Naive thymus-derived CD8-positive, alpha-beta T cell (primary cell): ENCODE results near the gene CCDC97. TPM values are rescaled to one million over a fixed set of nuclear protein-coding genes. Genes with fewer than 3 reads are reported as not detected.
"Not testable (repeated sequence)": the region's sequence is repeated elsewhere in the genome, so short reads cannot be mapped to it uniquely, and the experiment has no call there.

ENCODE experiments used
- ATAC-seq, 2 donors: fragments of 150-1000 bp; cut with Tn5 transposase in 1 of 2; sonication (Bioruptor Pico), chemical (Tn5 transposase) in 1 of 2; 1 replicate in 1 of 2; 2 replicates in 1 of 2; pipeline ENCODE4 v1.10.0; 2021; ENCODE audit warnings: mild to moderate bottlenecking in 2 of 2, moderate library complexity in 2 of 2
- POLR2A ChIA-PET: fragments of 350-600 bp; sonication (Branson Sonifier 250); formaldehyde crosslinking; loops from one replicate; lab custom pipeline; 2021; ENCODE audit warnings: antibody characterized with exemption; lab: Charles Lee
- DNase-seq, 10 donors: peaks; one replicate each; pipeline versions ENCODE4 v3.0.0 to v3.0.0-alpha.2; 2020 to 2022
- H3K27ac Mint-ChIP-seq, 10 donors: one replicate each; pipeline ENCODE4 v1.8.0; 2020 to 2022; ENCODE audit warnings: mild to moderate bottlenecking in 10 of 10, mixed read lengths in 10 of 10, moderate library complexity in 4 of 10, inconsistent platforms in 1 of 10
- H3K27me3 Mint-ChIP-seq, 5 donors: one replicate each; pipeline ENCODE4 v1.8.0; 2021 to 2022; ENCODE audit warnings: mixed read lengths in 5 of 5
- H3K36me3 Mint-ChIP-seq, 3 donors: one replicate each; pipeline ENCODE4 v1.8.0; 2020 to 2022; ENCODE audit warnings: mixed read lengths in 3 of 3, mild to moderate bottlenecking in 2 of 3, inconsistent platforms in 1 of 3
- H3K4me1 Mint-ChIP-seq, 4 donors: one replicate each; pipeline ENCODE4 v1.8.0; 2021 to 2022; ENCODE audit warnings: mixed read lengths in 4 of 4
- H3K4me3 Mint-ChIP-seq, 10 donors: one replicate each; pipeline ENCODE4 v1.8.0; 2020 to 2022; ENCODE audit warnings: mild to moderate bottlenecking in 10 of 10, mixed read lengths in 10 of 10, moderate library complexity in 6 of 10, inconsistent platforms in 1 of 10
- H3K9me3 Mint-ChIP-seq, 9 donors: one replicate each; pipeline ENCODE4 v1.8.0; 2020 to 2022; ENCODE audit warnings: mixed read lengths in 9 of 9, mild to moderate bottlenecking in 3 of 9, inconsistent platforms in 1 of 9, moderate library complexity in 1 of 9
- polyA plus RNA-seq, 3 donors: library from polyadenylated mRNA; unstranded; fragments of 300-500 nt; fragmentation: Illumina TruSeq; gene quantifications; one replicate each; pipeline ENCODE4 v1.2.3, GENCODE V29; 2021
- total RNA-seq, 8 experiments: library from RNA in 2 of 8; stranded (reverse) in 2 of 8; gene quantifications; one replicate each; pipeline ENCODE4 v1.2.3 and lab custom pipeline; 2021 to 2026

CCDC97 gene
- total and polyA plus RNA-seq, 5 experiments from 2014 or later = 15.6 to 49.1 (median 25.0) TPM

DNA sequence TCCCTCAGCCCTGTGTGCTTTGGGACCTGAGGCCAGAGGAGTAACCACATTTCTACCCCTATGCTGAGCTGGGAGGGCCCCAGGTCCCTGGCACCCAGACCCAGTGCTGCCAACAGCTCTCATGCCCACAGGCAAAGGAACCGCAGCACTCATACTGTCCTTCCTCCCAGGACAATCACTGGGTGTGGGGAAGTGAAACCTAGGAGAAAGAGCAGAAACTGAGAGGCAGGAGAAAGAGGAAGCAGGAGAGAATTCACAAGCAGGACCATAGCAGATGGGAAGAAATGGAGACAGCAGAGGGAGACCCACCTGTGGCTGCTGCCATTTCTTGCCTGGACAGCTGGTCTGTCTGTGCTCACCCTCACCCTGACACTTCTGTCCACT is 18.9 kb downstream of the CCDC97 start:
- Mint-ChIP-seq H3K36me3 (peaks cover 0 to 59% (median 16%) of the 10 kb centered on the region in 3 donors), H3K27me3 (peaks cover 0 to 2% (median 0%) of the 10 kb centered on the region in 5 donors), H3K4me3 (peak overlapping the region; percentile 37 to 88 (median 81)), H3K27ac (peak overlapping the region; percentile 66 to 99 (median 96)), H3K9me3 (no peaks in the 10 kb centered on the region), H3K4me1 (peaks cover 47 to 82% (median 74%) of the 10 kb centered on the region in 4 donors)
- ATAC-seq (no peak), DNase-seq (no peak)
- POLR2A ChIA-PET = interaction anchor here (0.8 to 6.1 kb wide), 8 partner anchors 10 to 103 kb away, joined by 3 to 71 read pairs (median 6); partner anchors contain the start of genes HNRNPUL1 and TGFB1

DNA sequence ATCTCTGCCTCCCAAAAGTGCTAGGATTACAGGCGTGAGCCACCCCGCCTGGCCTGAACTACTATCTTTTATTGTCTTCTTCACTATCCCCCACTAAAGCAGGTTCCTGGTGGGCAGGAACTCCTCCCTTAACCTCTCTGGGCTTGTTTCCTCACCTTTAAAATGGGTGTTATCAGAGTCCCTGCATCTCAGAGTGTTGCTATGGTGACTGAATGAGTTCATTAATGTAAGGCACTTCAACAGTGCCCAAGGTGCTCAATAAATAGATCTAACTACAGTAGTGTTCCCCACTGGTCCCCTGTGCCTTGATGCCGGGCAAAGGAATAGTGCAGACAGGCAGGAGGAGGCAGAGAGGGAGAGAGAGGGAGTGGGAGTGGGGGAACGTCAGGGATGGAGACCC is 20.5 kb downstream of the CCDC97 start:
- ATAC-seq = no peak
- peaks cover 39 to 76% (median 68%) of the 10 kb centered on the region in 4 donors for H3K4me1 Mint-ChIP-seq
- H3K27ac Mint-ChIP-seq = peak overlapping the region in 8 of 10 donors; percentile 22 to 94 (median 83)
- POLR2A ChIA-PET = interaction anchor here (0.7 kb wide), 1 partner anchor 32 kb away, joined by 3 read pairs; no protein-coding TSS in a partner anchor
- DNase-seq = no peak
- H3K9me3 Mint-ChIP-seq = no peaks in the 10 kb centered on the region
- H3K4me3 Mint-ChIP-seq = peak overlapping the region in 9 of 10 donors; percentile 15 to 79 (median 51)
- H3K36me3 Mint-ChIP-seq = peaks cover 0 to 68% (median 16%) of the 10 kb centered on the region in 3 donors
- H3K27me3 Mint-ChIP-seq = peaks cover 0 to 2% (median 0%) of the 10 kb centered on the region in 5 donors

DNA sequence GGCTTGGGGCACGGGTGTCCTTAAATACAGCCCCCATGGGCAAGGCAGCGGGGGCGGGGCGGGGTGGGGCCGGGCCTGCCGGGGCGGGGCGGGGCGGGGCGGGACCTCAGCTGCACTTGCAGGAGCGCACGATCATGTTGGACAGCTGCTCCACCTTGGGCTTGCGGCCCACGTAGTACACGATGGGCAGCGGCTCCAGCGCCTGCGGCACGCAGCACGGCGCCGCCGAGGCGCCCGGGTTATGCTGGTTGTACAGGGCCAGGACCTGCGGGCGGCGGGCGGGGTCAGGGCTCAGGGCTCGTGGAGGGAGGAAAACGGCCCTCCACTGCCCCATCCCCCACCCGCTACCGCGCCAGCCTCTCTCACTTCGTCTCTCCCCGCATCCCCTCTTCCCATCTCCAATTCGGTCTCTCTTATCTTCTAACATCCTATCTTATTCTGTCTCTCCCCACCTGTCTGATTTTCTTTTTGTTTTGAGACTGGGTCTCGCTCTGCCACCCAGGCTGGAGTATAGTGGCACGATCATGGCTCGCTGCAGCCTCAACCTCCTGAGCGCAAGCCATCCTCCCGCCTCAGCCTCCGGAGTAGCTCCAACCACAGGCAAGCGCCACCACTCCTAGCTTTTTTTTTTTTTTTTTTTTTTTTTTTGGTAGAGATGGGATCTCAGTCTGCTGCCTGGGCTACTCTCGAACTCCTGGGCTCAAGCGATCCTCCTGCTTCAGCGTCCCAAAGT is 21.1 kb downstream of the CCDC97 start:
- ATAC-seq (no peak), DNase-seq (no peak)
- Mint-ChIP-seq H3K4me1 (peaks cover 37 to 79% (median 66%) of the 10 kb centered on the region in 4 donors), H3K4me3 (peak overlapping the region in 4 of 10 donors; percentile 10 to 70 (median 20)), H3K27me3 (peaks cover 0 to 2% (median 0%) of the 10 kb centered on the region in 5 donors), H3K27ac (peak overlapping the region in 5 of 10 donors; percentile 41 to 94 (median 87)), H3K36me3 (peaks cover 0 to 73% (median 18%) of the 10 kb centered on the region in 3 donors), H3K9me3 (no peaks in the 10 kb centered on the region)
- POLR2A ChIA-PET = interaction anchor here (0.6 to 1.3 kb wide), 4 partner anchors 11 to 41 kb away, joined by 3 to 4 read pairs (median 4); no protein-coding TSS in a partner anchor

DNA sequence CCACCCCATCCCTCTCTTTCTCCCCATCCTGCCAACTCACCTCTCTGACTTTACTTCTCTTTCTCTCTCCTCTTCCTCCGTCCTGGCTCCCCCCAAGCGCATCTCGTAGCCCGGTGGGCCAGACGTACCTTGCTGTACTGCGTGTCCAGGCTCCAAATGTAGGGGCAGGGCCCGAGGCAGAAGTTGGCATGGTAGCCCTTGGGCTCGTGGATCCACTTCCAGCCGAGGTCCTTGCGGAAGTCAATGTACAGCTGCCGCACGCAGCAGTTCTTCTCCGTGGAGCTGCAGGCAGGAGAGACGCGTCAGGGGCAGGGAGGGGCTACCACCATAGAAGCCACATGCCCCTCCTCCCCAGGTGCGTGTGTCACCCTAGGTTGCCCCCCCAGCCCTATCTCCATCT is 22.0 kb downstream of the CCDC97 start:
- no peaks in the 10 kb centered on the region for H3K9me3 Mint-ChIP-seq
- H3K36me3 Mint-ChIP-seq = peaks cover 0 to 79% (median 20%) of the 10 kb centered on the region in 3 donors
- peak overlapping the region in 2 of 10 donors; percentile 10 to 60 for H3K4me3 Mint-ChIP-seq
- no peak for DNase-seq
- no peaks in the 10 kb centered on the region for H3K27me3 Mint-ChIP-seq
- ATAC-seq = no peak
- peak overlapping the region in 8 of 10 donors; percentile 37 to 94 (median 70) for H3K27ac Mint-ChIP-seq
- POLR2A ChIA-PET = interaction anchor here (1.0 to 1.3 kb wide), 3 partner anchors 10 to 32 kb away, joined by 3 to 4 read pairs (median 4); no protein-coding TSS in a partner anchor
- peaks cover 29 to 74% (median 58%) of the 10 kb centered on the region in 4 donors for H3K4me1 Mint-ChIP-seq

DNA sequence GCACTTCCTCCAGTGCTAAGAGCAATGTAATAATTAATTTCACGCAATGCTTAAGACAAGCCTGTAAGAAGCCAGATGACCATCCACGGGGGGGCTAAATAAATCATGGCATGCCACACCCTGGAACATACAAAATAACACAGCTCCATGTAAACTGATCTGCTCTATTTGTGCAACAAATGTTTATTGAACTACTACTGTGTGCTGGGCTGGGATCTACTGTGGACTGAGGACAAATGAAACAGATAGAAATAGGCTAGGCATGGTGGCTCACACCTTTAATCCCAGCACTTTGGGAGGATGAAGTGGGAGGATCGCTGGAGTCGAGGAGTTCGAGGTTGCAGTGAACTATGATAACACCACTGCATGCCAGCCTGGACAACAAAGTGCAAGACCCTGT is 22.5 kb downstream of the CCDC97 start:
- H3K36me3 Mint-ChIP-seq = peaks cover 0 to 83% (median 20%) of the 10 kb centered on the region in 3 donors
- ATAC-seq (no peak), DNase-seq (no peak)
- H3K27me3 Mint-ChIP-seq = no peaks in the 10 kb centered on the region
- peak overlapping the region in 5 of 10 donors; percentile 27 to 87 (median 55) for H3K27ac Mint-ChIP-seq
- peaks cover 27 to 75% (median 58%) of the 10 kb centered on the region in 4 donors for H3K4me1 Mint-ChIP-seq
- POLR2A ChIA-PET = interaction anchor here (1.3 kb wide), 1 partner anchor 21 kb away, joined by 4 read pairs; no protein-coding TSS in a partner anchor
- no peaks in the 10 kb centered on the region for H3K9me3 Mint-ChIP-seq
- peak overlapping the region in 1 of 10 donors; percentile 5 for H3K4me3 Mint-ChIP-seq

GRCh38 chr19:41334793-41335192 is 24.8 kb downstream of the CCDC97 start:
- POLR2A ChIA-PET = interaction anchor here (0.7 to 2.4 kb wide), 4 partner anchors 14 to 59 kb away, joined by 3 to 11 read pairs (median 6); no protein-coding TSS in a partner anchor
- Mint-ChIP-seq H3K4me3 (peak overlapping the region in 1 of 10 donors; percentile 9), H3K9me3 (no peaks in the 10 kb centered on the region), H3K27ac (peak overlapping the region in 5 of 10 donors; percentile 11 to 71 (median 62)), H3K4me1 (peaks cover 15 to 65% (median 49%) of the 10 kb centered on the region in 4 donors), H3K36me3 (peaks cover 0 to 88% (median 21%) of the 10 kb centered on the region in 3 donors), H3K27me3 (no peaks in the 10 kb centered on the region)
- no peak for DNase-seq
- no peak for ATAC-seq

DNA sequence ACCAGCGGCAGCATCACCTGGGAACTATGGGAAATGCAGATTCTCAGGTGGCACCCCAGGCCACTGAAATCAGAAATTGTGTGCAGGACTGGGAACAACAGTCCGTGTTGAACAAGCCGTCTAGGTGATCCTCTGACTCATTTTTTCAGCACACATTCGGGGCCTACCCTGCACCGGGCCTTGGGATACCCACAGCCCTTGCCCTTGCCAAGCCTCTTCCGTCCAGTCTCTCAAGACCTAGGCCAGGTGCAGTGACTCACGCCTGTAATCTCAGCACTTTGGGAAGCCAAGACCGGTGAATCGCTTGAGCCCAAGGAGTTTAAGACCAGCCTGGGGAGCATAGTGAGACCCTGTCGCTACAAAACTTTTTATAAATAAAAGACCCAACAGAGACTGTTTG is 25.5 kb downstream of the CCDC97 start:
- Mint-ChIP-seq H3K4me1 (peaks cover 14 to 62% (median 49%) of the 10 kb centered on the region in 4 donors), H3K27me3 (no peaks in the 10 kb centered on the region), H3K4me3 (no peak overlapping the region), H3K9me3 (no peaks in the 10 kb centered on the region), H3K36me3 (peaks cover 0 to 90% (median 22%) of the 10 kb centered on the region in 3 donors), H3K27ac (peak overlapping the region in 3 of 10 donors; percentile 43 to 71 (median 69))
- POLR2A ChIA-PET = interaction anchor here (0.7 to 2.4 kb wide), 6 partner anchors 11 to 71 kb away, joined by 3 to 11 read pairs (median 6); partner anchors contain the start of gene HNRNPUL1
- DNase-seq (no peak), ATAC-seq (no peak)

GRCh38 chr19:41339936-41340335 is 30.0 kb downstream of the CCDC97 start:
- POLR2A ChIA-PET = interaction anchor here (0.6 to 1.5 kb wide), 3 partner anchors 12 to 1899 kb away, joined by 3 to 4 read pairs (median 4); no protein-coding TSS in a partner anchor
- Mint-ChIP-seq H3K4me3 (peak overlapping the region in 2 of 10 donors; percentile 26 to 52), H3K27ac (peak overlapping the region in 4 of 10 donors; percentile 48 to 60 (median 52)), H3K27me3 (no peaks in the 10 kb centered on the region), H3K9me3 (no peaks in the 10 kb centered on the region), H3K36me3 (peaks cover 0 to 95% (median 25%) of the 10 kb centered on the region in 3 donors), H3K4me1 (peaks cover 19 to 71% (median 55%) of the 10 kb centered on the region in 4 donors)
- no peak for DNase-seq
- no peak for ATAC-seq

GRCh38 chr19:41341669-41342490 is 31.9 kb downstream of the CCDC97 start:
- H3K4me3 Mint-ChIP-seq = peak overlapping the region; percentile 7 to 77 (median 62)
- peak in 1 of 10 donors; percentile 28 for DNase-seq
- no peaks in the 10 kb centered on the region for H3K9me3 Mint-ChIP-seq
- no peaks in the 10 kb centered on the region for H3K27me3 Mint-ChIP-seq
- H3K36me3 Mint-ChIP-seq = peaks cover 0 to 96% (median 27%) of the 10 kb centered on the region in 3 donors
- POLR2A ChIA-PET = interaction anchor here (0.6 to 3.2 kb wide), 8 partner anchors 10 to 539 kb away, joined by 3 to 25 read pairs (median 4); partner anchors contain the start of gene TGFB1
- peak overlapping the region; percentile 47 to 86 (median 80) for H3K27ac Mint-ChIP-seq
- H3K4me1 Mint-ChIP-seq = peaks cover 19 to 69% (median 54%) of the 10 kb centered on the region in 4 donors
- peak; percentile 64 to 77 for ATAC-seq

GRCh38 chr19:41344162-41344561 is 34.2 kb downstream of the CCDC97 start:
- H3K4me1 Mint-ChIP-seq = peaks cover 24 to 70% (median 62%) of the 10 kb centered on the region in 4 donors
- H3K36me3 Mint-ChIP-seq = peaks cover 4 to 93% (median 32%) of the 10 kb centered on the region in 3 donors
- POLR2A ChIA-PET = interaction anchor here (0.5 to 3.2 kb wide), 3 partner anchors 8 to 531 kb away, joined by 4 to 25 read pairs (median 5); partner anchors contain the start of gene TGFB1
- no peak for ATAC-seq
- no peaks in the 10 kb centered on the region for H3K9me3 Mint-ChIP-seq
- no peaks in the 10 kb centered on the region for H3K27me3 Mint-ChIP-seq
- no peak for DNase-seq
- peak overlapping the region in 3 of 10 donors; percentile 26 to 41 (median 28) for H3K4me3 Mint-ChIP-seq
- peak overlapping the region in 4 of 10 donors; percentile 57 to 83 (median 74) for H3K27ac Mint-ChIP-seq

GRCh38 chr19:41346916-41347315 is 36.9 kb downstream of the CCDC97 start:
- H3K4me1 Mint-ChIP-seq = peaks cover 27 to 71% (median 71%) of the 10 kb centered on the region in 4 donors

More at GRCh38 chr19:41346916-41347315, 36.9 kb downstream of the CCDC97 start:
- peak overlapping the region in 1 of 10 donors; percentile 66 for H3K4me3 Mint-ChIP-seq
- POLR2A ChIA-PET = interaction anchor here (0.6 to 12.0 kb wide), 8 partner anchors 9 to 1956 kb away, joined by 3 to 180 read pairs (median 6); partner anchors contain the start of genes B9D2, CCDC97, HNRNPUL1 and PAF1
- H3K27me3 Mint-ChIP-seq, DNase-seq, ATAC-seq, H3K9me3 Mint-ChIP-seq: not testable (repeated sequence)
- H3K27ac Mint-ChIP-seq = peak overlapping the region in 1 of 10 donors; percentile 73
- H3K36me3 Mint-ChIP-seq = peaks cover 4 to 72% (median 22%) of the 10 kb centered on the region in 3 donors
